SK-N-MC (cell line): ENCODE data around the gene KRTAP1-1.
"Not testable (repeated sequence)": the region's sequence is repeated elsewhere in the genome, so short reads cannot be mapped to it uniquely, and the experiment has no call there.

Experiments used
- DNase-seq: peaks from one replicate; pipeline ENCODE4 v3.0.0-alpha.2; 2011; ENCODE audit warnings: low read depth, low spot score
- H3K27ac ChIP-seq: fragments of 200-600 bp; sonication (generic); 2 replicates; pipeline ENCODE4 v1.5.1; 2016; ENCODE audit warnings: mixed run types
- H3K36me3 ChIP-seq: fragments of 200-600 bp; sonication (generic); 2 replicates; pipeline ENCODE4 v1.6.1; 2017; ENCODE audit warnings: antibody characterized with exemption, low read length, mixed read lengths; ENCODE audit not compliant: insufficient read depth
- H3K4me3 ChIP-seq: fragments of 200-600 bp; sonication (generic); 2 replicates; pipeline ENCODE4 v1.5.1; 2016
- H3K9ac ChIP-seq: fragments of 200-600 bp; sonication (generic); 2 replicates; pipeline ENCODE4 v1.8.0; 2017; ENCODE audit warnings: mixed run types, mixed read lengths; ENCODE audit not compliant: insufficient read length
- H3K9me3 ChIP-seq: fragments of 200-600 bp; sonication (generic); 2 replicates; pipeline ENCODE4 v1.6.1; 2017; ENCODE audit warnings: low read depth, mild to moderate bottlenecking, antibody characterized with exemption, low read length, moderate library complexity, mixed read lengths
- EZH2 ChIP-seq: fragments of 200-600 bp; sonication (generic); IDR thresholded peaks from one replicate; pipeline ENCODE4 v1.6.1; 2017; ENCODE audit warnings: antibody characterized with exemption
- FOXP2 ChIP-seq: optimal IDR thresholded peaks from 2 replicates; pipeline ENCODE3; 2011; ENCODE audit warnings: mild to moderate bottlenecking, moderate library complexity; ENCODE audit not compliant: insufficient read depth; ENCODE audit errors: extremely low read length, control extremely low read depth
- POLR2AphosphoS5 ChIP-seq: IDR thresholded peaks from 2 replicates; pipeline ENCODE4 v1.6.1; 2012; ENCODE audit warnings: mild to moderate bottlenecking, low read depth, low read length, borderline replicate concordance

Gene KRTAP1-1, protein sequence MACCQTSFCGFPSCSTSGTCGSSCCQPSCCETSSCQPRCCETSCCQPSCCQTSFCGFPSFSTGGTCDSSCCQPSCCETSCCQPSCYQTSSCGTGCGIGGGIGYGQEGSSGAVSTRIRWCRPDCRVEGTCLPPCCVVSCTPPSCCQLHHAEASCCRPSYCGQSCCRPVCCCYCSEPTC

DNA sequence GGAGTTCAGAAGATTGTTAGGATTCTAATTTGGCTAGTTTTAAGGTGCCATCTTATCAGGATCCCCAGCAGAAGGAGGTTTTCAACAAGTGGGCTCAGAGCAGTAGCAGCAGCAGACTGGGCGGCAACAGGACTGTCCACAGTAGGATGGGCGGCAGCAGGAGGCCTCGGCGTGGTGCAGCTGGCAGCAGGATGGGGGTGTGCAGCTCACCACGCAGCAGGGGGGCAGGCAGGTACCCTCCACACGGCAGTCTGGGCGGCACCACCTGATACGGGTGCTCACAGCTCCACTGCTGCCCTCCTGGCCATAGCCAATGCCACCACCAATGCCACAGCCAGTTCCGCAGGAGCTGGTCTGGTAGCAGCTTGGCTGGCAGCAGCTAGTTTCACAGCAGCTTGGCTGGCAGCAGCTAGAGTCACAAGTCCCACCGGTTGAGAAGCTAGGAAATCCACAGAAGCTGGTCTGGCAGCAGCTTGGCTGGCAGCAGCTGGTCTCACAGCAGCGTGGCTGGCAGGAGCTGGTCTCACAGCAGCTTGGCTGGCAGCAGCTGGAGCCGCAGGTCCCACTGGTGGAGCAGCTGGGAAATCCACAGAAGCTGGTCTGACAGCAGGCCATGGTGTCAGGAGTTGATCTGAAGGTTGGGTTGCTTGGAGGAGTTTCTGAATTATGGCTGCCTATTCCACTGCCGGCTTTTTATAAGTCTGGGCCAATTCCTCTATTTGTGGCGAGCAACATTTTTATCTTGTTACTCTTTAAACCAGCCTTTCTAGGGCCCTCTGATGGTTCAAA is at the start of gene KRTAP1-1:
TSS of gene KRTAP1-1 (minus strand) at position 668 of the 789 bp plus-strand sequence. CDS start at position 615, 53 bp downstream.
- not testable (repeated sequence) for H3K9ac ChIP-seq, H3K36me3 ChIP-seq, DNase-seq, H3K4me3 ChIP-seq, H3K27ac ChIP-seq, H3K9me3 ChIP-seq

DNA sequence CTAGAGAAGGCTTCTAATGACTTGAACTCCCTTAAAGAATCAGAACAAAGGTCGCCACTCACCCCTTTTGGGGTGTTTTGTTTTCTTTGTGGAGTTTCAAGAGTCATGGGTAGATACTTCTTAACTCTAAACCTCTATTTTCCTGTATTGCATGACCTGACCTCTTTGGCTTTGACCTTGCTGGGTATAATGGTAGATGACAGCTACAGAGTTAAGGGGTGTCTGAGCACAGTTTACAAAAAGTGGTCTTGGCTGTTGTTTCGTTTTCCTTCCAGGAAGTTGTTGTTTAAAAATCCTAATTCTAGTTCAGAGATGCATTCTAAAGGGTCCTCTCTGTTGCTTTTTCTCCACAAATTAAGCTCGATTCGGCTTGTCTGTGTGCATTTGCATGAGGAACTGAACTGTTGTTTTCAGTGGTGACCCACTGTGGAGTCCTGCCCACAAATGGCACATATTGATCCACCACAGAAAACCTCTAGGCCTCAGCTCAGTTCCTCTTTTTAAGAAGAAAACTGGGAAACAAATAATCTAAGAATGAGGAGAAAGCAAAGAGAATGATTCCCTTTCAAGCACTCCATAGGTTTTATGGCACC is 47.6 kb upstream of the KRTAP1-1 start:
- H3K9ac ChIP-seq, result not testable (repeated sequence)

DNA sequence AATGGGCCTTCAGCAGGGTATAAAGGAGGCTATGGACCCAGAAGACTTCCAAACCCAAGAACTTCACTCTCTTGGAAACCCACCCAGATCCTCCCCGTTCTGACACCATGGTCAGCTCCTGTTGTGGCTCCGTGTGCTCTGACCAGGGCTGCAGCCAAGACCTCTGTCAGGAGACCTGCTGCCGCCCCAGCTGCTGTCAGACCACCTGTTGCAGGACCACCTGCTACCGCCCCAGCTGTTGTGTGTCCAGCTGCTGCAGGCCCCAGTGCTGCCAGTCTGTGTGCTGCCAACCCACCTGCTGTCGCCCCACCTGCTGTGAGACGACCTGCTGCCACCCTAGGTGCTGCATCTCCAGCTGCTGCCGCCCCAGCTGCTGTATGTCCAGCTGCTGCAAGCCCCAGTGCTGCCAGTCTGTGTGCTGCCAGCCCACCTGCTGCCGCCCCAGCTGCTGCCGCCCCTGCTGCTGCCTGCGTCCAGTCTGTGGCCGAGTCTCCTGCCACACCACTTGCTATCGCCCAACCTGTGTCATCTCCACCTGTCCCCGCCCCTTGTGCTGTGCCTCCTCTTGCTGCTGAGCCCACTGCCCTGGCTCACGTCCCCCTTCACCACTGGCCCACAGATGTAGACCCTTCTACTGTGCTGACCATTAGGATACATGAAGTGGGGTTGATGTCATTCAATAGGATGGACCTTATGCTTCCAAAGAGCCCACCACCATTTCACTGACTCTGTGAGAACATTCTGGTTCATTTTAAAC is 43.0 kb upstream of the KRTAP1-1 start, which contains the start of gene KRTAP4-7:
TSS of gene KRTAP4-7 (plus strand) at position 51 of the 757 bp plus-strand sequence. CDS start at position 108, 57 bp downstream.
- H3K9me3 ChIP-seq, result not testable (repeated sequence)

More for the DNA sequence above, 47.6 kb upstream of the KRTAP1-1 start:
- H3K9me3 ChIP-seq, DNase-seq, H3K27ac ChIP-seq, H3K36me3 ChIP-seq: not testable (repeated sequence)
- peak overlapping the region; percentile 57 for H3K4me3 ChIP-seq

DNA sequence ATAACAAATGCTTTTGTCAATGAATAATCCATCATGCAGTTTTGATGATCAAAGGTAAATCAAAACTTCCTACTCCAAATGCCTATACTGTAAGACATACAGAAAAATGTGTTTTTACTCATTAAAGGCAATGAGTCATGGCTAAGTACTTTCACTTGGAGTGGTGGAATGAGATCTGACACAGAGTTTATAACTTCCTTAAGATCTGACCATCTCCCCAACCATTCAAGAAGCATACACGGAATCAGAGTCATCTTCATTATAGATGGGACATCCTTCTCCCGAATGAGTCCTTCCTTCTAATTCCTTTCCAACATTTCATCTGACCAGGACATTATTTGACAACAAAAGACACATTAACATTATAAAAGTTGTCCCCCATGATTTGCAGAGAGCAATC is 42.2 kb upstream of the KRTAP1-1 start:
- not testable (repeated sequence) for H3K27ac ChIP-seq, DNase-seq, H3K4me3 ChIP-seq, H3K9ac ChIP-seq, H3K36me3 ChIP-seq, H3K9me3 ChIP-seq

More for the DNA sequence above, 43.0 kb upstream of the KRTAP1-1 start, which contains the start of gene KRTAP4-7:
- H3K27ac ChIP-seq, result peak within 1 kb of the TSS; percentile 87; the same call in 1 of the 2 replicates
- H3K4me3 ChIP-seq, result peak within 1 kb of the TSS; percentile 27; the same call in 1 of the 2 replicates
- not testable (repeated sequence) for H3K9ac ChIP-seq, H3K36me3 ChIP-seq, DNase-seq

DNA sequence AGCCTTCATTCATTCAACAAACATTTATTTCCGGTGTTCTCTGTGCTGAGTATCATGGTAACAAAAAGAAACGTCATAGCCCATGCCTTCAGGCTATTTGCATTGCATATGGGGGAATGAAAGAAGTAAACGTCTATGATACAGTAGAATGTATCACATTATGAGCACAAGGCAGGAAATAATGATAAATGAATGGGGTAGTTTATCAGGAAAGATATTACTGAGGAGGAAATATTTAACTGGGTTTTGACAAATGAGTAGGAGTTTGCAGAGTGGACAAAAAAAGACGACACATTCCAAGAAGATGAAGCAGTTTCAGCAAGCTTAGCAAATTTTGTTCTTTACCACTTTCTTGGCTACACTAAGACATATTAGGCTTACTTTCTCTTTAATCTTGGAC is 41.4 kb upstream of the KRTAP1-1 start:
- no peak overlapping the region for H3K9ac ChIP-seq
- H3K4me3 ChIP-seq, result peak overlapping the region; percentile 27; the same call in 1 of the 2 replicates
- TF ChIP-seq FOXP2, result no peak
- TF ChIP-seq POLR2AphosphoS5, result peak; percentile 61; the same call in 1 of the 2 replicates
- H3K9me3 ChIP-seq, result no peaks in the 10 kb centered on the region
- DNase-seq, result peak; percentile 99
- H3K36me3 ChIP-seq, result no peaks in the 10 kb centered on the region
- H3K27ac ChIP-seq, result peak overlapping the region; percentile 87

DNA sequence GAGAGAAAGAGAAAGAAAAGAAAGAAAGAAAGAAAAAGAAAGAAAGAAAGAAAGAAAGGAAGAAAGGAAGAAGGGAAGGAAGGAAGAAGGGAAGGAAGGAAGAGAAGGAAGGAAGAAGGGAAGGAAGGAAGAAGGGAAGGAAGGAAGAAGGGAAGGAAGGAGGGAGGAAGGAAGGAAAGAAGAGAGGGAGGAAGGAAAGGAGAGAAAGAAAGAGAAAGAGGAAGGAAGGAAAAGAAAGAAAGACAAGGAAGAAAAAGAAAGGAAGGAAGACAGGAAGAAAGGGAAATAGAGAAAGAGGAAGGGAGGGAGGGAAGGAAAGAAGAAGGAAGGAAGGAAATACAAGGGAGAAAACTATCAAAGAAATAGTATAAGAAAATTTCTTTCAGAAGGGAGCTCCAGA is 35.5 kb upstream of the KRTAP1-1 start:
- H3K9ac ChIP-seq, result no peak overlapping the region
- no peak for DNase-seq
- no peaks in the 10 kb centered on the region for H3K36me3 ChIP-seq
- H3K27ac ChIP-seq, result no peak overlapping the region
- TF ChIP-seq EZH2 (no peak), FOXP2 (no peak), POLR2AphosphoS5 (no peak)
- H3K9me3 ChIP-seq, result no peaks in the 10 kb centered on the region
- H3K4me3 ChIP-seq, result no peak overlapping the region

DNA sequence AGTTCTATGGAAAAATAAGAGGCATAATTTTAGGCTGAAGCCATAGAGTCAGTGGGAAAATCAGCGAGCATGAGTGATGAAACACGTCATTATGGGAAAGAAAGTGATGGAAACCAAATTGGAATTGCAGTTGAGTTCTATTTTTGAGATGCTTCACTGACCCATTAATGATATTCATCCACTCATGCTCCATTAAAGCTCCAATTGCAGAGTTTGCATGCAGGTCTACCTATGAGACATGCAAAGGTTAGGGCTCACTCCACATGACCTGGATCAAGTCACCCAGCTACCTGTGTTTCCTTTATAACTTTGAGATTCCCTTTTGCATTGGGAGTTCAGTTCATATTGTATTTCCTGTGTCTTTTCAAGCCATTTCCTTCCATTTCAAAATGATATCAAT is 32.4 kb upstream of the KRTAP1-1 start:
- Histone ChIP-seq H3K9ac (no peak overlapping the region), H3K36me3 (no peaks in the 10 kb centered on the region), H3K27ac (no peak overlapping the region), H3K9me3 (no peaks in the 10 kb centered on the region), H3K4me3 (no peak overlapping the region)
- TF ChIP-seq FOXP2 (no peak), EZH2 (no peak), POLR2AphosphoS5 (no peak)
- DNase-seq, result no peak

DNA sequence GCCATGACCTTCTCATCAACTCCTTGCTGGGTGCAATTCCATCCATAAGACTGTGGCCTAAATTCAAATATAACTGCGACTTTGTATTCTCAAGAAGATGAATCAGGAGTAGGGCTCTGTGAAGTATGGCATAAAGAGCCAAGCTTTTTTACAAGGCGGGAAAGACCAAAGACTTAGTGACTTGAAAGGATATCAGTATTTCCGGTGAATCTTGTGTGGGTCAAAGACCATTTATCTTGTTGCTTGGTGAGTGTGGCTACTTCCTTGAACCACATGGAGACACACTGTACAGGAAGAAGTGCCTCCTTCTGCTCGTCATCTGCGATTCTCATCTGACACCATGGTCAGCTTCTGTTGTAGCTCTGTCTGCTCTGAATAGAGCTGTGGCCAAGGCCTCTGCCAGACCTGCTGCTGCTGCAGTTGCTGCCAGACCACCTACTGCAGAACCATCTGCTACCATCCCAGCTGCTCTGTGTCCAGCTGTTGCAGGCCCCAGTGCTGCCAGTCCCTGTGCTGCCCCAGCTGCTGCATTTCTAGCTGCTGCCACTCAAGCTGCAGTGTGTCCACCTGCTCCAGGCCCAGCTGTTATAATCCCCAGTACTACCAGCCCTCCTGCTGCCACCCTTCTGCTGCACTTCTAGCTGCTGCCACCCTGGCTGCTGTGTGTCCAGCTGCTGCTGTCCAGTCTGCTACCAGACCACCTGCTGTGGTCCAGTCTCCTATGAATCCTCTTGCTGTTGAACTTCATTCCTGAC is 30.5 kb upstream of the KRTAP1-1 start:
- no peak for DNase-seq
- Histone ChIP-seq H3K9ac (no peak overlapping the region), H3K4me3 (no peak overlapping the region), H3K9me3 (no peaks in the 10 kb centered on the region), H3K36me3 (no peaks in the 10 kb centered on the region), H3K27ac (no peak overlapping the region)
- no peak for TF ChIP-seq FOXP2
- no peak for TF ChIP-seq EZH2
- no peak for TF ChIP-seq POLR2AphosphoS5
